ENCODE measurements around the gene SIGMAR1.

DNA sequence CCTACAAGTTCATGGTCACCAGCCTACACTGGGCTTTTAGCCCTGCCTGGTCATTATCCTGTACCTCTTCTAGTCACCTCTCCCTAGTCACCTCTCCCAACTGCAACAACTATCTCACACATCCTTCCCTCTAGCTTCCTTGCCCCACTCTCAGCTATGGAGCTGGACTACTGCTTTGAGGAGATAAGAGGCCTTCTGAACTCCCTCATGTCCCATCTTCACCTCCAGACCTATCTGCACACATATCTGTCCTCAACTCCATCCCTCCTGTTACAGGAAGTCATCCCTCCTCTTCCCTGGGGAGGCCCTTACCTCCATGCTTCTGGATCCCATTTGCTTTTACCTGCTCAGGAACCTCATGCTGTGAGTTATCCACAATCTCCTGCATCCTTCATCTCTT is 31.4 kb downstream of the SIGMAR1 start:
- TF ChIP-seq POLR2A (IDR thresholded peaks at IDR 0.05; ENCODE audit: low read depth, low read length), result no peak
- TF ChIP-seq POLR2AphosphoS5 (IDR thresholded peaks at IDR 0.05; ENCODE audit: low read depth, low read length), result no peak
- no peak for TF ChIP-seq SPI1 (IDR thresholded peaks at IDR 0.05; ENCODE audit: low read depth, low read length)
- no peak for TF ChIP-seq TAF1 (IDR thresholded peaks at IDR 0.05; ENCODE audit: low read depth, low read length)
- no peak for TF ChIP-seq POU2F2 (IDR thresholded peaks at IDR 0.05; ENCODE audit: low read depth, low read length)
- no peak for TF ChIP-seq PAX5 (IDR thresholded peaks at IDR 0.05; ENCODE audit: insufficient read depth, low read length, severe bottlenecking)
